Loucy (cell line): ENCODE data around the gene KLF8.

Source experiments
- H2AFZ ChIP-seq: fragments of 200-600 bp; sonication (generic); 2 replicates; pipeline ENCODE4 v1.6.0; 2016; ENCODE audit warnings: antibody characterized with exemption, mild to moderate bottlenecking, low read length, moderate library complexity
- H3F3A ChIP-seq: fragments of 200-600 bp; 2 replicates; pipeline ENCODE4 v1.6.0; 2016; ENCODE audit warnings: antibody characterized with exemption, low read depth, mild to moderate bottlenecking
- H3K27me3 ChIP-seq: fragments of 200-600 bp; sonication (generic); 2 replicates; pipeline ENCODE4 v1.6.1; 2014; ENCODE audit warnings: low read length, mild to moderate bottlenecking; ENCODE audit not compliant: insufficient read depth, poor library complexity, severe bottlenecking
- H3K36me3 ChIP-seq: fragments of 200-600 bp; sonication (generic); 2 replicates; pipeline ENCODE4 v1.6.1; 2016; ENCODE audit warnings: low read length; ENCODE audit not compliant: insufficient read depth
- H3K4me1 ChIP-seq: fragments of 200-600 bp; sonication (generic); 2 replicates; pipeline ENCODE4 v1.5.1; 2014; ENCODE audit warnings: low read length, mild to moderate bottlenecking; ENCODE audit not compliant: insufficient read depth, poor library complexity, severe bottlenecking
- H3K4me2 ChIP-seq: fragments of 200-600 bp; sonication (generic); 2 replicates; pipeline ENCODE4 v1.6.0; 2014; ENCODE audit warnings: antibody characterized with exemption, low read length, low read depth, mild to moderate bottlenecking; ENCODE audit not compliant: poor library complexity, severe bottlenecking
- H3K4me3 ChIP-seq: fragments of 200-600 bp; sonication (generic); 2 replicates; pipeline ENCODE4 v1.5.1; 2014; ENCODE audit warnings: low read length, mild to moderate bottlenecking, mixed read lengths; ENCODE audit not compliant: poor library complexity, severe bottlenecking
- H3K79me2 ChIP-seq: fragments of 200-600 bp; sonication (generic); 2 replicates; pipeline ENCODE4 v1.6.1; 2014; ENCODE audit warnings: low read length; ENCODE audit not compliant: insufficient read depth
- H3K9ac ChIP-seq: fragments of 200-600 bp; sonication (generic); 2 replicates; pipeline ENCODE4 v1.6.0; 2014; ENCODE audit warnings: mild to moderate bottlenecking, low read depth, low read length, moderate library complexity; ENCODE audit not compliant: poor library complexity, severe bottlenecking
- H3K9me2 ChIP-seq: fragments of 200-600 bp; sonication (generic); replicated peaks from 2 replicates; pipeline ENCODE4 v1.6.1; 2016; ENCODE audit warnings: low read depth, low read length, mixed read lengths
- H3K9me3 ChIP-seq: fragments of 200-600 bp; sonication (generic); 2 replicates; pipeline ENCODE4 v1.6.1; 2014; ENCODE audit warnings: mild to moderate bottlenecking, antibody characterized with exemption, low read length, low read depth; ENCODE audit not compliant: insufficient read depth
- H4K20me1 ChIP-seq: fragments of 200-600 bp; sonication (generic); 2 replicates; pipeline ENCODE4 v1.6.0; 2014; ENCODE audit warnings: antibody characterized with exemption, low read length, mild to moderate bottlenecking; ENCODE audit not compliant: insufficient read depth, poor library complexity, severe bottlenecking
- EZH2phosphoT487 ChIP-seq: fragments of 200-600 bp; IDR thresholded peaks from 2 replicates; pipeline ENCODE4 v1.6.1; 2018; ENCODE audit warnings: antibody characterized with exemption, mild to moderate bottlenecking, moderate library complexity, borderline replicate concordance
- TF ChIP-seq, protein P1 (sequence below): fragments of 200-600 bp; sonication (generic); conservative IDR thresholded peaks from 2 replicates; pipeline ENCODE4 v1.5.1; 2014; ENCODE audit warnings: mild to moderate bottlenecking, antibody characterized with exemption, low read length

Gene KLF8

DNA sequence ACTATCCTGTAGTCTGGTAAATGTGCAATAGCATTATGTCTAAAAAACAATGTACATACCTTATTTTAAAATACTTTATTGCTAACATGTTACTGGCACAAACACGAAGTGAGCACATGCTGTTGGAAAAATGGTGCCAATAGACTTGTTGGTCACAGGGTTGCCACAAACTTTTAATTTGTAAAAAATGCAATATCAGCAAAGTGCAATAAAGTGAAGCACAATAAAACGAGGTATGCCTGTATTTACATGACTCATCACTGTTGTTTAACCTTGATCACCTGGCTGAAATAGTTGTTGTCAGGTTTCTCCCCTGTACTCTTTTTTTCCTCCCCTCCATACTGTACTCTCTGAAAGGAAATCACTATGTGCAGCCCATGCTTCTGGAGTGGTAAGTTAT, 56.5 kb downstream of the KLF8 start:
- H3K27me3 ChIP-seq, result no peaks in the 10 kb centered on the region
- no peaks in the 10 kb centered on the region for H3K4me1 ChIP-seq
- H2AFZ ChIP-seq, result no peak overlapping the region
- no peaks in the 10 kb centered on the region for H3F3A ChIP-seq
- no peak overlapping the region for H3K4me2 ChIP-seq
- H3K4me3 ChIP-seq, result no peak overlapping the region
- no peaks in the 10 kb centered on the region for H3K9me3 ChIP-seq
- H3K79me2 ChIP-seq, result no peaks in the 10 kb centered on the region
- no peaks in the 10 kb centered on the region for H4K20me1 ChIP-seq
- H3K9ac ChIP-seq, result no peak overlapping the region
- TF ChIP-seq, protein P1, sequence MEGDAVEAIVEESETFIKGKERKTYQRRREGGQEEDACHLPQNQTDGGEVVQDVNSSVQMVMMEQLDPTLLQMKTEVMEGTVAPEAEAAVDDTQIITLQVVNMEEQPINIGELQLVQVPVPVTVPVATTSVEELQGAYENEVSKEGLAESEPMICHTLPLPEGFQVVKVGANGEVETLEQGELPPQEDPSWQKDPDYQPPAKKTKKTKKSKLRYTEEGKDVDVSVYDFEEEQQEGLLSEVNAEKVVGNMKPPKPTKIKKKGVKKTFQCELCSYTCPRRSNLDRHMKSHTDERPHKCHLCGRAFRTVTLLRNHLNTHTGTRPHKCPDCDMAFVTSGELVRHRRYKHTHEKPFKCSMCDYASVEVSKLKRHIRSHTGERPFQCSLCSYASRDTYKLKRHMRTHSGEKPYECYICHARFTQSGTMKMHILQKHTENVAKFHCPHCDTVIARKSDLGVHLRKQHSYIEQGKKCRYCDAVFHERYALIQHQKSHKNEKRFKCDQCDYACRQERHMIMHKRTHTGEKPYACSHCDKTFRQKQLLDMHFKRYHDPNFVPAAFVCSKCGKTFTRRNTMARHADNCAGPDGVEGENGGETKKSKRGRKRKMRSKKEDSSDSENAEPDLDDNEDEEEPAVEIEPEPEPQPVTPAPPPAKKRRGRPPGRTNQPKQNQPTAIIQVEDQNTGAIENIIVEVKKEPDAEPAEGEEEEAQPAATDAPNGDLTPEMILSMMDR, result no peak
- TF ChIP-seq EZH2phosphoT487, result no peak
- no peaks in the 10 kb centered on the region for H3K9me2 ChIP-seq
- H3K36me3 ChIP-seq, result no peaks in the 10 kb centered on the region

DNA sequence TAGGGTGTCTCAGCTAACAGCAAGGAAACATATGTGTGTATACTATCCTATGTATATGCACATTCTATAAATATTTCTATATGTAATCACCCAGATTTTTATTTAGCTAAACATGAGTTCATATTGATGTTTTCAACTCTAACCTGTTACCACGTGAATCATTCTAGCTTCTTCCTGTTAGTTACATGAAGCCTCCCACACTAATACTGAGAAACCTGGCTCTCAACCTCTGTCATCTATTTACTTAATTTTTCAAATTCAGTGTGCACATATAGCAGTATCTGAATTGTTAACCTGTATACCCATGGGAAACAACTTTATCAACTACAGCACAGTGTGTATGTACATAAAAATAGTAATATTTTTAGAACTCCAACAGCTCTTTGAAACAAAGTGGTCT, 57.3 kb downstream of the KLF8 start:
- H3K36me3 ChIP-seq, result no peaks in the 10 kb centered on the region
- H3K4me2 ChIP-seq, result no peak overlapping the region
- no peaks in the 10 kb centered on the region for H3K79me2 ChIP-seq
- TF ChIP-seq, protein P1, result no peak
- no peak for TF ChIP-seq EZH2phosphoT487
- H2AFZ ChIP-seq, result no peak overlapping the region
- no peak overlapping the region for H3K4me3 ChIP-seq
- H3K9ac ChIP-seq, result no peak overlapping the region
- H3K4me1 ChIP-seq, result no peaks in the 10 kb centered on the region
- H3K27me3 ChIP-seq, result no peaks in the 10 kb centered on the region
- H3F3A ChIP-seq, result no peaks in the 10 kb centered on the region
- no peaks in the 10 kb centered on the region for H4K20me1 ChIP-seq
- no peaks in the 10 kb centered on the region for H3K9me3 ChIP-seq
- H3K9me2 ChIP-seq, result no peaks in the 10 kb centered on the region

DNA sequence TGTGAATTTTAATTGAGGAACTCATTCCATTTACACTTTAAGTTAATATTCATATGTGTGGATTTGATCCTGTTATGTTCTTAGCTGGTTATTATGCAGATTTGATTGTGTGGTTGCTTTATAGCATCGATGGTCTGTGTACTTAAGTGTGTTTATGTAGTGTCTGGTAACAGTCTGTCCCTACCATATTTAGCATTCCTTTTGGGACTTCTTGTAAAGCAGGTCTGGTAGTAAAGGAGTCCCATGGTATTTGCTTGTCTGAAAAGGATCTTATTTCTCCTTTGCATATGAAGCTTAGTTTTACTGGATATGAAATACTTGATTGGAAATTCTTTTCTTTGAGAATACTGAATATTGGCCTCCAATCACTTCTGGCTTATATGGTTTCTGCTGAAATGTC, 76.6 kb downstream of the KLF8 start:
- Histone ChIP-seq H3K9me2 (no peaks in the 10 kb centered on the region), H3K9ac (no peak overlapping the region), H4K20me1 (no peaks in the 10 kb centered on the region), H3K4me1 (no peaks in the 10 kb centered on the region), H2AFZ (no peak overlapping the region), H3K4me2 (no peak overlapping the region), H3K4me3 (no peak overlapping the region), H3F3A (no peaks in the 10 kb centered on the region), H3K79me2 (no peaks in the 10 kb centered on the region), H3K27me3 (no peaks in the 10 kb centered on the region), H3K36me3 (no peaks in the 10 kb centered on the region), H3K9me3 (no peaks in the 10 kb centered on the region)
- no peak for TF ChIP-seq EZH2phosphoT487
- TF ChIP-seq, protein P1, result no peak
